Measurements from ENCODE around the gene RPRD1B. TPM values are rescaled to one million over a fixed set of nuclear protein-coding genes. Genes with fewer than 3 reads are reported as not detected.

Gene RPRD1B
- polyA plus RNA-seq, 3 donors: 3.6 to 12.3 (median 4.7) TPM

- peak overlapping the region; percentile 48 for H3K4me2 ChIP-seq (replicated peaks; ENCODE audit: extremely low read depth, low read length, poor library complexity, severe bottlenecking)
- peaks cover 0 to 2% (median 0%) of the 10 kb centered on the region in 7 donors for H3K9me3 Mint-ChIP-seq
These were observed 60.9 kb downstream of the RPRD1B start for GRCh38 chr20:38094373-38094891.

More at GRCh38 chr20:38094373-38094891, 60.9 kb downstream of the RPRD1B start:
- peak overlapping the region in 1 of 3 experiments; percentile 48 for H3K4me3 ChIP-seq (replicated peaks in 1 of 3; ENCODE audit: low read depth in 2 of 3, low read length in 3 of 3)
- peaks cover 18 to 22% of the 10 kb centered on the region in 2 donors for H3K36me3 Mint-ChIP-seq
- peak overlapping the region; percentile 96 to 98 for H3K27ac ChIP-seq (ENCODE audit: low read depth in 1 of 2, low read length in 2 of 2)
- intact Hi-C loops (cut with micrococcal nuclease): no loop called here
- TF ChIP-seq CTCF (IDR thresholded peaks at IDR 0.05): no peak
- H3K79me2 ChIP-seq (ENCODE audit: insufficient read depth, low read length): peaks cover 4% of the 10 kb centered on the region
- H3K27me3 Mint-ChIP-seq (ENCODE audit: low read depth in 3 of 3): peaks cover 0 to under 1% (median 0%) of the 10 kb centered on the region in 3 donors
- H3K4me3 Mint-ChIP-seq: peak overlapping the region in 1 of 2 donors; percentile 85
- H3K36me3 ChIP-seq (replicated peaks in 1 of 2; ENCODE audit: control insufficient read depth in 1 of 2, insufficient read depth in 2 of 2, low read length in 2 of 2): peaks cover 14 to 17% of the 10 kb centered on the region in 2 donors
- H3K4me1 Mint-ChIP-seq: peaks cover 66% of the 10 kb centered on the region
- H3K9me3 ChIP-seq (replicated peaks in 1 of 2; ENCODE audit: control insufficient read depth in 1 of 2, insufficient read depth in 1 of 2, low read length in 2 of 2): no peaks in the 10 kb centered on the region
- no peak overlapping the region for H2AFZ ChIP-seq (ENCODE audit: insufficient read depth, low read depth, low read length, poor library complexity, severe bottlenecking)
- peak; percentile 87 to 96 (median 95) for DNase-seq
- no peaks in the 10 kb centered on the region for H4K20me1 ChIP-seq (ENCODE audit: insufficient read depth, low read length)
- no peaks in the 10 kb centered on the region for H3K27me3 ChIP-seq (ENCODE audit: control insufficient read depth in 2 of 2, insufficient read depth in 2 of 2, low read length in 2 of 2)
- no CpG with 5 or more reads among the region's 1 CpG for WGBS (ENCODE audit: insufficient coverage)
- H3K4me1 ChIP-seq (ENCODE audit: control insufficient read depth in 1 of 2, insufficient read depth in 2 of 2, low read length in 2 of 2): peaks cover 56 to 70% of the 10 kb centered on the region in 2 donors
- H3K9ac ChIP-seq (ENCODE audit: insufficient read depth, low read length, poor library complexity, severe bottlenecking): peak overlapping the region; percentile 73
- peak overlapping the region; percentile 98 to 100 (median 99) for H3K27ac Mint-ChIP-seq
